HepG2 (cell line): Measurements from ENCODE around the gene DLG4.

Experiments used
- CREB1 ChIP-seq, 2 experiments: fragments of 450-650 bp in 1 of 2; IDR thresholded peaks; 2 replicates each; pipeline ENCODE4 v1.6.1; 2016 to 2017; ENCODE audit warnings: control low read depth in 1 of 2, mild to moderate bottlenecking in 1 of 2, missing compliant biosample characterization in 1 of 2, missing genetic modification characterization in 1 of 2
- ISX ChIP-seq: sonication (generic); formaldehyde crosslinking; conservative IDR thresholded peaks from 2 replicates; pipeline ENCODE4 v1.5.0; 2020; ENCODE audit warnings: missing genetic modification reagents
- SUZ12 ChIP-seq: fragments of 150-350 bp; IDR thresholded peaks from 2 replicates; pipeline ENCODE4 v1.6.1; 2014; ENCODE audit warnings: low read depth, low read length
- ZBTB42 ChIP-seq: sonication (generic); formaldehyde crosslinking; IDR thresholded peaks from 2 replicates; pipeline ENCODE4 v1.5.0; 2020; ENCODE audit warnings: mild to moderate bottlenecking, missing genetic modification reagents

- no peak for TF ChIP-seq ZBTB42 (CRISPR knock-in tag)
- no peak for TF ChIP-seq SUZ12
- TF ChIP-seq CREB1 (IDR thresholded peaks at IDR 0.05): no peak
- TF ChIP-seq CREB1 (CRISPR knock-in tag; IDR thresholded peaks at IDR 0.05): no peak
- no peak for TF ChIP-seq ISX (CRISPR knock-in tag)
Observed at GRCh38 chr17:7237266-7237760, 17.7 kb upstream of the DLG4 start.
